ENCODE measurements around the gene HSDL2. TPM values are rescaled to one million over a fixed set of nuclear protein-coding genes. Genes with fewer than 3 reads are reported as not detected.

HSDL2 gene
- total RNA-seq, 4 donors from 2014 or later = 37.8 to 54.8 (median 43.8) TPM

GRCh38 chr9:112396416-112396815 lies 16.5 kb downstream of the HSDL2 start:
- 79 to 93% methylated on average over 6 of the region's 6 CpGs for WGBS, 2 donors
- H3K4me1 ChIP-seq = peaks cover 0 to 6% of the 10 kb centered on the region in 2 donors

GRCh38 chr9:112396872-112397271 lies 17.0 kb downstream of the HSDL2 start:
- no peak for DNase-seq
- WGBS, 2 donors = 94 to 96% methylated on average over 9 of the region's 9 CpGs
- Histone ChIP-seq H3K27me3 (no peaks in the 10 kb centered on the region), H3K9me3 (no peaks in the 10 kb centered on the region), H3K4me1 (peaks cover 3 to 10% of the 10 kb centered on the region in 2 donors), H3K4me3 (replicated peaks in 1 of 3) (no peak overlapping the region), H3K27ac (no peak overlapping the region), H3K36me3 (no peaks in the 10 kb centered on the region)
- TF ChIP-seq POLR2A (IDR thresholded peaks at IDR 0.05) (no peak), CTCF (IDR thresholded peaks at IDR 0.05) (no peak)
- intact Hi-C loops (cut with DNase I) = no loop called here

More at GRCh38 chr9:112396416-112396815, 16.5 kb downstream of the HSDL2 start:
- H3K4me3 ChIP-seq (replicated peaks in 1 of 3) = no peak overlapping the region
- H3K9me3 ChIP-seq = no peaks in the 10 kb centered on the region
- H3K27me3 ChIP-seq = no peaks in the 10 kb centered on the region
- no peak for DNase-seq
- no peaks in the 10 kb centered on the region for H3K36me3 ChIP-seq
- TF ChIP-seq POLR2A (IDR thresholded peaks at IDR 0.05) (no peak), CTCF (IDR thresholded peaks at IDR 0.05) (no peak)
- H3K27ac ChIP-seq = no peak overlapping the region
- intact Hi-C loops (cut with DNase I) = no loop called here

GRCh38 chr9:112401175-112401815 lies 21.4 kb downstream of the HSDL2 start:
- no peaks in the 10 kb centered on the region for H3K9me3 ChIP-seq
- WGBS, 2 donors = 43 to 53% methylated on average over 6 of the region's 6 CpGs
- TF ChIP-seq POLR2A (IDR thresholded peaks at IDR 0.05) = no peak
- TF ChIP-seq CTCF (IDR thresholded peaks at IDR 0.05) = no peak
- no peak overlapping the region for H3K4me3 ChIP-seq (replicated peaks in 1 of 3)
- H3K4me1 ChIP-seq = peaks cover 10 to 38% of the 10 kb centered on the region in 2 donors
- peak overlapping the region; percentile 29 to 55 (median 50) for H3K27ac ChIP-seq
- H3K27me3 ChIP-seq = no peaks in the 10 kb centered on the region
- H3K36me3 ChIP-seq = no peaks in the 10 kb centered on the region
- peak; percentile 66 to 71 for DNase-seq
- intact Hi-C loops (cut with DNase I) = no loop called here

- peaks cover 10 to 38% of the 10 kb centered on the region in 2 donors for H3K4me1 ChIP-seq
- H3K36me3 ChIP-seq = no peaks in the 10 kb centered on the region
- no peaks in the 10 kb centered on the region for H3K27me3 ChIP-seq
- H3K27ac ChIP-seq = peak overlapping the region in 2 of 3 donors; percentile 21 to 75
- TF ChIP-seq POLR2A (IDR thresholded peaks at IDR 0.05) (no peak), CTCF (IDR thresholded peaks at IDR 0.05) (no peak)
- no peaks in the 10 kb centered on the region for H3K9me3 ChIP-seq
- no peak overlapping the region for H3K4me3 ChIP-seq (replicated peaks in 1 of 3)
- WGBS, 2 donors = 94 to 95% methylated on average over 4 of the region's 4 CpGs
- intact Hi-C loops (cut with DNase I) = no loop called here
- DNase-seq = no peak
Observed at GRCh38 chr9:112403614-112404201, 23.8 kb downstream of the HSDL2 start.

GRCh38 chr9:112404508-112404932 lies 24.6 kb downstream of the HSDL2 start:
- 63 to 66% methylated on average over 3 of the region's 3 CpGs for WGBS, 2 donors
- no peak for TF ChIP-seq POLR2A (IDR thresholded peaks at IDR 0.05)
- no peak for TF ChIP-seq CTCF (IDR thresholded peaks at IDR 0.05)
- DNase-seq = peak; percentile 20 to 35
- intact Hi-C loops (cut with DNase I) = no loop called here
- H3K36me3 ChIP-seq = peaks cover 0 to 4% of the 10 kb centered on the region in 2 donors
- peaks cover 10 to 38% of the 10 kb centered on the region in 2 donors for H3K4me1 ChIP-seq
- no peak overlapping the region for H3K4me3 ChIP-seq (replicated peaks in 1 of 3)
- no peaks in the 10 kb centered on the region for H3K9me3 ChIP-seq
- peak overlapping the region; percentile 50 to 75 (median 56) for H3K27ac ChIP-seq
- no peaks in the 10 kb centered on the region for H3K27me3 ChIP-seq
